BLaER1 (cell line): ENCODE measurements around the gene MYMK.

ENCODE experiments used
- H3K27ac ChIP-seq: shearing (Covaris generic); formaldehyde crosslinking; 2 replicates; pipeline ENCODE4 v1.8.1; 2022
- H3K27me3 ChIP-seq: shearing (Covaris generic); formaldehyde crosslinking; 2 replicates; pipeline ENCODE4 v1.8.1; 2022
- H3K36me3 ChIP-seq: shearing (Covaris generic); formaldehyde crosslinking; 2 replicates; pipeline ENCODE4 v1.8.1; 2022
- H3K4me1 ChIP-seq: shearing (Covaris generic); formaldehyde crosslinking; 2 replicates; pipeline ENCODE4 v1.8.1; 2022
- H3K4me2 ChIP-seq: shearing (Covaris generic); formaldehyde crosslinking; 2 replicates; pipeline ENCODE4 v1.8.1; 2022
- H3K4me3 ChIP-seq: shearing (Covaris generic); formaldehyde crosslinking; 2 replicates; pipeline ENCODE4 v1.8.1; 2022
- H3K9ac ChIP-seq: shearing (Covaris generic); formaldehyde crosslinking; 2 replicates; pipeline ENCODE4 v1.8.1; 2022
- H3K9me3 ChIP-seq: shearing (Covaris generic); formaldehyde crosslinking; 2 replicates; pipeline ENCODE4 v1.8.1; 2022
- H4K20me1 ChIP-seq: shearing (Covaris generic); formaldehyde crosslinking; 2 replicates; pipeline ENCODE4 v1.8.1; 2022
- Cebpa-rat ChIP-seq: shearing (Covaris generic); IDR thresholded peaks from 2 replicates; pipeline ENCODE4 v1.8.1; 2022

The MYMK gene

DNA sequence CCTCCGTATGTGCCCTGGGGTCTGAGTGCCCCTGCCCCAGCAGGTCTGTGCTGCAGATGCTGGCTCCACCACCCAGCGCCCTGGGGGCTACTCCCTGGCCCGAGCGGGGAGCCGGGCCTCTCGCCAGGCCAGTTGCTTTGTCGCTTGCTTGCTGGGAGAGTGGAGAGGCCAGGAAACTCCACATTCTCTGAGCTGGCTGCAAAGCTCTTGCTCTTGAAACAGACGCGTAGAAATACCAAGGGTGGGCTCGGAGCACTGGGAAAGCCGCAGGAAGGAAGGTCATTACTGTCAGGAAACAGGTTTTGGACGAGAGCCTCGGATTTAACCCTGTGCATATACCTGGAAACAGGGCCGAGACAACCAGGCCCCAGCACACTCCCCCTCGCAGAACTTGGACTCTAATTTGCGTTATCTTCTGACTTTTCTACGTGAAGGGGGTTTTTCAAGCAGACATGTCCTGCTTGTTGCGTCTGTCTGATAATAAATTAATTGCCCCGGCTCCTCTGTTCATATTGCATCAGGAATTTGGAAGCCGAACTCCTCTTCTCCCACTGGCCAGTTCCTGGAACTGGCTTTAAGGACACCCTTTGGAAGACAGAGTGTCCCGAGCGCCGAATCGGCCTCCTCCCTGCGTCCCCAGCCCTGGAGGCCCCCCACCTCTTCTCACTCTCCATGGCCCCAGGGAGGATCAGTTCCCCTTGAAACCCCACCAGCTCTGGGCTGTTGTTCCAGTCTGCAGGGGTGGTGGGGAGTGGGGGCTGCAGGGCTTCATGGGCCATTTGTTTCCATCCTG, 20.9 kb upstream of the MYMK start:
- H3K9ac ChIP-seq = no peak overlapping the region
- no peak overlapping the region for H3K4me3 ChIP-seq
- H3K4me1 ChIP-seq = peaks cover 49% of the 10 kb centered on the region
- H3K36me3 ChIP-seq = no peaks in the 10 kb centered on the region
- no peaks in the 10 kb centered on the region for H3K27me3 ChIP-seq
- H3K9me3 ChIP-seq = no peaks in the 10 kb centered on the region
- H3K4me2 ChIP-seq = no peak overlapping the region
- no peaks in the 10 kb centered on the region for H4K20me1 ChIP-seq
- H3K27ac ChIP-seq = no peak overlapping the region
- TF ChIP-seq Cebpa-rat = no peak

DNA sequence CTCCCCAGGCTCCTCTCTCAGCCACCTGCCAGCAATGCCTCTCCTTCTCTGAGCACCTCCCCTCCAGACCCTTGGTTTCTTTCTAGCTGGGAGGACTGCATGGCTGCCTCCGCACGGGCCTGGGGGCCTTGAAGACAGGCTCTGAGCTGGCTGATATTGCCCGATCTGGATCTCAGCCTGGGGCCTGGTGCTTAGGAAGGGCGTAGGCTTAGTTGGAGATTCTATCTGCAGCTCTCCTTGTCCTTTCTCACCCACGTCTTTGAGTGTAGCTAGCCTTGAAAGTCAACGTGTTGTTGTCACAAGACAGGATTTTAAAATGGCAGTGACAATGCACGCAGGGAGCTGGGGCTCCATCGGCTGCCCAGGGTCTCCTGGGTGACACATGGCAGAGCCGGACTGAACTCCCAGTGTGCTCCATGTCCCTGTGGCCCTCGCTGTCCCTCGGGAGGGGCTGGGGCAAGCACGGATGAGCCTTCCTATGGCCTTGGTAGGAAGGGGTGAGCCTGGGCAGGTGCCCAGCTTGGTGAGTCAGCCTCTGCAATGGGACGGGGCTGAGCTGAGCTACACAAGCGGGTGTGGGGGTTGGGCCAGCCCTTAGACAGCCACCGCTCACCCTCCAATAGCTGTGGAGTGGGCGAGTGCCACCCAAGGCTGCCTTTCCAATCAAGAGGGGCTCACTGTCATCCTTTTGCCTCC, 19.2 kb upstream of the MYMK start:
- H3K27me3 ChIP-seq = peaks cover 16% of the 10 kb centered on the region
- 0 out of 2 replicates have a peak overlapping the region, but pooled peaks have one; percentile 7 for H3K4me2 ChIP-seq

GRCh38 chr9:133542002-133542401, 17.2 kb upstream of the MYMK start:
- Histone ChIP-seq H4K20me1 (no peaks in the 10 kb centered on the region), H3K4me3 (no peak overlapping the region), H3K9me3 (no peaks in the 10 kb centered on the region), H3K36me3 (no peaks in the 10 kb centered on the region), H3K4me1 (peaks cover 50% of the 10 kb centered on the region), H3K27ac (no peak overlapping the region), H3K4me2 (no peak overlapping the region), H3K9ac (no peak overlapping the region), H3K27me3 (peaks cover 26% of the 10 kb centered on the region)
- no peak for TF ChIP-seq Cebpa-rat

More for the DNA sequence above, 19.2 kb upstream of the MYMK start:
- Histone ChIP-seq H3K36me3 (no peaks in the 10 kb centered on the region), H3K4me3 (no peak overlapping the region), H3K9me3 (no peaks in the 10 kb centered on the region), H3K4me1 (peaks cover 51% of the 10 kb centered on the region), H3K9ac (no peak overlapping the region), H4K20me1 (no peaks in the 10 kb centered on the region), H3K27ac (no peak overlapping the region)
- no peak for TF ChIP-seq Cebpa-rat

DNA sequence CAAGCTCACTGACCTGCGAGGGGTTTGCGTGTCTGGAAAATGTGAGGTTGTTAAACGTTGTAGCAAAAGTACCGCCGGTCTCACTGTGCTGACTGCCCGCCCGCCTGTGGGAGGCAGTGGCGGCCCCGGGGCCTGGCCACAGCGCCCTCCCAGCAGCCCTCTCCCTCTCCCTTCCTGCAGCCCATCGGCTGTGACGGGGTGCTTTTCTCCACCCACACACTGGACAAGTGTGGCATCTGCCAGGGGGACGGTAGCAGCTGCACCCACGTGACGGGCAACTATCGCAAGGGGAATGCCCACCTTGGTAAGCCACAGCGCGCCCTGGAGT, 15.9 kb upstream of the MYMK start:
- peak overlapping the region; percentile 11 for H3K27ac ChIP-seq
- peak overlapping the region; percentile 11 for H3K9ac ChIP-seq
- no peaks in the 10 kb centered on the region for H3K36me3 ChIP-seq
- TF ChIP-seq Cebpa-rat = no peak
- H3K4me1 ChIP-seq = peaks cover 63% of the 10 kb centered on the region
- peak overlapping the region; percentile 89 for H3K4me2 ChIP-seq
- peak overlapping the region; percentile 22 for H3K4me3 ChIP-seq
- no peaks in the 10 kb centered on the region for H3K9me3 ChIP-seq
- no peaks in the 10 kb centered on the region for H4K20me1 ChIP-seq
- peaks cover 26% of the 10 kb centered on the region for H3K27me3 ChIP-seq

GRCh38 chr9:133539991-133540697, 15.4 kb upstream of the MYMK start:
- peak overlapping the region; percentile 89 for H3K4me2 ChIP-seq
- peaks cover 68% of the 10 kb centered on the region for H3K4me1 ChIP-seq
- H3K27ac ChIP-seq = peak overlapping the region; percentile 11
- H3K9me3 ChIP-seq = no peaks in the 10 kb centered on the region
- H3K9ac ChIP-seq = peak overlapping the region; percentile 11
- no peaks in the 10 kb centered on the region for H4K20me1 ChIP-seq
- H3K4me3 ChIP-seq = peak overlapping the region; percentile 22
- peaks cover 26% of the 10 kb centered on the region for H3K27me3 ChIP-seq
- H3K36me3 ChIP-seq = no peaks in the 10 kb centered on the region
- TF ChIP-seq Cebpa-rat = no peak

GRCh38 chr9:133538851-133539833, 14.4 kb upstream of the MYMK start:
- H3K36me3 ChIP-seq = no peaks in the 10 kb centered on the region
- no peak for TF ChIP-seq Cebpa-rat
- H4K20me1 ChIP-seq = no peaks in the 10 kb centered on the region
- H3K27me3 ChIP-seq = peaks cover 26% of the 10 kb centered on the region
- no peaks in the 10 kb centered on the region for H3K9me3 ChIP-seq
- H3K4me1 ChIP-seq = peaks cover 74% of the 10 kb centered on the region
- H3K4me2 ChIP-seq = peak overlapping the region; percentile 89
- H3K9ac ChIP-seq = no peak overlapping the region; the same call in 1 of the 2 replicates
- peak overlapping the region; percentile 26; the same call in 1 of the 2 replicates for H3K27ac ChIP-seq
- H3K4me3 ChIP-seq = peak overlapping the region; percentile 22; the same call in 1 of the 2 replicates

GRCh38 chr9:133538176-133538575, 13.4 kb upstream of the MYMK start:
- TF ChIP-seq Cebpa-rat = no peak
- Histone ChIP-seq H3K27ac (no peak overlapping the region), H3K27me3 (peaks cover 26% of the 10 kb centered on the region), H3K4me3 (no peak overlapping the region), H3K9ac (no peak overlapping the region), H3K36me3 (no peaks in the 10 kb centered on the region), H4K20me1 (no peaks in the 10 kb centered on the region), H3K4me2 (no peak overlapping the region), H3K9me3 (no peaks in the 10 kb centered on the region), H3K4me1 (peaks cover 74% of the 10 kb centered on the region)

- H3K4me3 ChIP-seq = no peak overlapping the region
- H3K27me3 ChIP-seq = peaks cover 26% of the 10 kb centered on the region
- H3K9me3 ChIP-seq = no peaks in the 10 kb centered on the region
- no peaks in the 10 kb centered on the region for H4K20me1 ChIP-seq
- peaks cover 84% of the 10 kb centered on the region for H3K4me1 ChIP-seq
- no peak overlapping the region for H3K9ac ChIP-seq
- H3K36me3 ChIP-seq = no peaks in the 10 kb centered on the region
- H3K4me2 ChIP-seq = no peak overlapping the region
- H3K27ac ChIP-seq = no peak overlapping the region
- no peak for TF ChIP-seq Cebpa-rat
Observed at GRCh38 chr9:133537257-133537656, 12.5 kb upstream of the MYMK start.

- Histone ChIP-seq H3K4me3 (no peak overlapping the region), H3K9ac (no peak overlapping the region), H3K27me3 (peaks cover 26% of the 10 kb centered on the region), H4K20me1 (no peaks in the 10 kb centered on the region), H3K27ac (no peak overlapping the region), H3K4me2 (peak overlapping the region; percentile 98), H3K9me3 (no peaks in the 10 kb centered on the region), H3K4me1 (peaks cover 89% of the 10 kb centered on the region), H3K36me3 (no peaks in the 10 kb centered on the region)
- TF ChIP-seq Cebpa-rat = no peak
Observed at GRCh38 chr9:133536536-133536935, 11.8 kb upstream of the MYMK start.
